ENCODE results near the gene ZBTB18.
"Not testable (repeated sequence)": the region's sequence is repeated elsewhere in the genome, so short reads cannot be mapped to it uniquely, and the experiment has no call there.

ZBTB18 gene

GRCh38 chr1:244050835-244051444 is at the start of gene ZBTB18:
ZBTB18 (plus strand) TSS chr1:244051283; CDS start chr1:244051432, 149 bp downstream.
- DNase-seq, result no peak

DNA sequence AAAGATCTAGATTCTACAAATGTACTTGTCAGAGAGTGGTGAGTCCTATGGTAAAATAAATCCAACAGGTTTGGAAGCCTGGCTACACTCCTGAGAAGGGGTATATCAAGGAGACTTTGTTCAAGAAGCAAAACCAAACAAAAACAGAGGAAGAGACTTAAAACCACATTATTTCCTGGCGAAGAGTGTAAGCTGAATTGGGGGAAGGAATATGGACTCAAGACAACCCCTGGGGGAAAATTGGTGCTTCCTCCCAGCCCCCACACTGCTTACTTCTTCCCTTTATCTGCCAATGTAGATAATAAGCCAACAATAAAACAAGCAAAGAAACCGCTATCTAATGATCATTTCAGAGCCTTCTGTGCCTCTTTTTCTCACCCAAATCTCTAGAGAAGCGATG is 48.4 kb upstream of the ZBTB18 start:
- DNase-seq, result no peak

DNA sequence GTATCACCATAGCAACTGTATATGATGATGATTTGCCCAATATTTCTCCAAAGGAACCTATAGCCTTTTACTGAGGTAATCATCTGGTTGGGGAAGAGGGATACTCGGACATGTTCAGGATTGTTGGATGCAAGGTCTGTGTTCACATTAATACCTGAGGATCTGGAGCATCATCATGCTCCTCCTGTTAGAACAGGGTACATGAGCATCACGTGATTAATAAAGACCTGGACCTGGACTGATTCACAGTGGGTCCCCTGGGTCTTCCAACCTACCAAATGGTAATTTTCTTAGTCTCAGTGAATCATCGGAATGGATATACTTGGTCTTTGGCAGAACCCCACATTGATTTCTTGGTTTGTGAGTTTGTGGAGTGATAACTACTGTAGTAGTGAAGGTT is 45.6 kb upstream of the ZBTB18 start:
- no peak for DNase-seq

- no peak for DNase-seq
These were observed 44.6 kb upstream of the ZBTB18 start for GRCh38 chr1:244006381-244006901.

- DNase-seq, result no peak
These were observed 44.1 kb upstream of the ZBTB18 start for GRCh38 chr1:244006961-244007360.

DNA sequence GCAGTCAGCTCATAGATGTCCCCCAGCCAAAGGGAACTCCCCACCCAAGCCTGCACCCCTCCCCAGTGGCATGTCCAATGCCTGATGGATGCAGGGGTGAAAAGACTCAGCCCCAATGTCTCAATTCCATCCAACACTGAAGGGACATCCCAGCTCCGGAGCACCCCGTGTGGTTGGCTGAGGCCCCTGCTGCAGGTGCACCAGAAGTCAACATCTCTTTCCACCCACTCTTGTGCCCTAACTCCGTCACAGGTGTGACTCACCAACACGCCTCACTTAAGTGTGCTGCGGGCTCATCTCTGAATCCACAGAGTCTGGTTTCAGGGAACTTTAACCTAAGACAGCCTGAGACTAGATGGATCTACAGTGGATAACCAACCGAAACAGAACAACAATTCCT is 40.9 kb upstream of the ZBTB18 start:
- DNase-seq, result peak in 2 of 4 experiments; percentile 1 to 18

DNA sequence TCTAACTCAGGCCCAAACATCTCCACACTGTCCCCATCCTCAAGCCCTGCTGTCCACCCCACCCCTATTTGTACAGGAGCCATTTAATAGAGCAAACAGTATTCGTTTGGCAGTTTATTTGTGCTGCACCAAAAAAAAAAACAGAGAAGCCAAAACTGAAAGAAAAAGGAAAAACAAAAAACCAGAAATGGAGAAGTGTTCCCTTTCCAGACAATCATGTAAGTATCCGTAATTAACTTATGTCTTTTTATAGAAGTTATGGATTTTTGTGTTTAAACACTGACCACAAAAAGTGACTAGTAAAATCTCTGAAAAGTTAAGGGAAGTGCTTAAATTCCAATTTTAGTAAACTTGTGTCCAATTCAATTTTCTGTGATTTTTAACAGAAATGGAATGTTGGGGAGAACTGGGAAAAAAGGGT is 40.4 kb upstream of the ZBTB18 start:
- no peak for DNase-seq

DNA sequence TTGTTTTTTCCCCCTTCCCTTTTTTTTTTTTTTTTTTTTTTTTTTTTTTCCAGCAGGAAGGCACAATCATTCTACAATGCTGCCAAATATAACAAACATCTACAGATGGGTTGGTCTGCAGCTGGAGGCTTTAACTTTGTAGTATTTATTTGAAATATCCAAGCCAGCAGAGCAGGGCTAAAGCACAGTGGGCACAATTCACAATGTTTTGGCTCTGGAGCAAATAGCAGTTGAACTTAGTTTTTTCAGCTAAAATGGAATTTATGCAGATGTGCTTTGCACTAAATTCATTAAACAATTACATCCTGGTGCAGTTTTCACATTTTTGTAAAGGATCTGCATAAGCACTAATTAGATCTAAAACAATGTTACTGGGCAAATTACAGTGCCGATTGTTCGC is 39.8 kb upstream of the ZBTB18 start:
- DNase-seq, result no peak

GRCh38 chr1:244011786-244012185 is 39.3 kb upstream of the ZBTB18 start:
- no peak for DNase-seq

DNA sequence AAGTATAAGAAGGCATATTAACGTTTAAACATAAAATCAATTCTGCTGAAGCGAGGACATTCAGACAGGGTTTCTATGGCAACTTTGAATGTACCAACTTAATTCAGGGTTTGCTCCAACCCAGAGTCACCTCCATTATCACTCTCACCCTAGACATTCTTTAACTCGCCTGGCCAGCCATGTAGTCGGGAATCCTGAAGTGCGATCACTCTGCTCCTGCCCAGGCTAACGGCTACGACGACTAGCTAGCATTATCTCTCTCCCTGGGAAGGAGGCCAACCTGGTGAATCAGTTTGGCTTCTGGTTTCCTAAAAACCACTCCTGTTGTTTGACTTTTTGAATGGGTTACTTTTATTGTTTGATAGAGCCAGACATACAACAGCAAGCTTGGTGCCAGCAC is 38.9 kb upstream of the ZBTB18 start:
- no peak for DNase-seq

DNA sequence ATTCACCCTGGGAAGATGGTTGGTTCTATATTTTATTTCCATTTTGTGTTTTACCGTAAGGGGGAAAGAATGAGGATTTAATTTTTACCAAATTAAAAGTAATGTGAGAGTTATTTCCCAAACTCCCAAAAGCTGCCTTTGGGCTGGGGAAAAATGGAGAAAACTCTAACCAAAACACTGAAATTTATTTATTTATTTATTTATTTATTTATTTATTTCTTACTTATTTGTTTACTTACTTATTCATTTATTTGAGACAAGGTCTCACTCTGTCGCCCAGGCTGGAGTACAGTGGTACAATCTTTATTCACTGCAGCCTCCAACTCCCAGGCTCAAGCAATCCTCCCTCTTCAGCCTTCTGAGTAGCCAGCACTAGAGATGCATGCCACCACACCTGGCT is 38.0 kb upstream of the ZBTB18 start:
- no peak for DNase-seq

GRCh38 chr1:244014862-244015261 is 36.2 kb upstream of the ZBTB18 start:
- not testable (repeated sequence) for DNase-seq

GRCh38 chr1:244019982-244020485 is 31.0 kb upstream of the ZBTB18 start:
- DNase-seq, result no peak

DNA sequence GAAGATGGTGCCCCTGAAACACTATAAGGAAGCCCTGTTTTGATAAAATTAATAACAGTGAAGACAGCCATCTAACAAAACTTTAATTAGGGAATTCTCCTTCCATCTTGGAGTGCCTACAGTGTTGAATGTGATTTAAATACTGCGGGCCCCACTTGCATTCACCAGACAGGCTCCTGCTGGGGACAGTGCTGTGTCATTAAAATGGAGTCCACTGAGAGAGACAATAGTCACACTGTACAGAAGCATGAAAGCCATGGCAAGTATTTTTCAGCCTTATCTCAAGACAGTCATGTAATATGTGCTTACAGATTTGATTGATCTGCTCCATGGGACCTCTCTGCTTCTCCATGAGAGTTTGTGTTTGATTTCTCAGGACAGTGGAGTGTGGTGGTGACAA is 29.7 kb upstream of the ZBTB18 start:
- DNase-seq, result no peak

- no peak for DNase-seq
These were observed 28.8 kb upstream of the ZBTB18 start for GRCh38 chr1:244022311-244022710.

- DNase-seq, result no peak
These were observed 28.1 kb upstream of the ZBTB18 start for GRCh38 chr1:244022864-244023440.

GRCh38 chr1:244027491-244028145 is 23.5 kb upstream of the ZBTB18 start:
- no peak for DNase-seq

DNA sequence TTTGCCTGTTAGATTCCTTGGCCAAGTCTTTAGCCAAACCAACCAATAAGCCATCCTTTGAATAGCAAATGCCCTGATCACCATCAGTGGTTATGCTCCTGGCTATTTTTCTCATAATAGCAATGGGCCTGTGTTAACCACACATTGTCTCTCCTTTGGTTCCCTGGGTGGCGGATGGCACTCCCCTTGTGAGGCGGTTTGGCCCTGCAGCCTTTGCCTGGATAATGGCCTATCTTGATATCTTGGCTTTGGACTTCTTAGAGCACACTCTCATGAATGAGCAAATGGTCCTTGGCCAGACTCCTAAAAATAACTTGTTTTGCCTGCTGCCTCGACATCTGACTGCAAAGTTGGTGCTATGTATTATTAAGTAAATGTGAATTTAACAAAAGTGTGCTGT is 22.4 kb upstream of the ZBTB18 start:
- DNase-seq, result no peak

DNA sequence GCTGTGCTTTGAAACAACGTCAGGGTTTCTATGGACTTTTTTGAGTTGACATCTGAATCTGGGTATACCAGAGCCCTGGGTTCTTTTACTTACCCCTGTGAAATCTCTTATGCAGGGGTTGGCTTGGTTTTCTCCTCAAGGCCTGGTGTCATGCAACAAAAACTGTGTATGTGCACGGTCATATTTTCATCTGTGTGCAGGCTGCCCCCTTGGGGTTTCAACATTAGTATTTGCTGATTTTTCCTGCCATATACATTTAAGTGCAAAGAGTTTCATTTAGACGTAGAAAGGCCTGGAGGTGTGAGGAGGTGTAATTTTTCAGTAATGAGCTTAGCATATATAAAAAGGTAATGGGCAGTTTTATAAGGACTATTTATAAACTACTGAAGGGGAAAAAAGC is 22.0 kb upstream of the ZBTB18 start:
- no peak for DNase-seq

DNA sequence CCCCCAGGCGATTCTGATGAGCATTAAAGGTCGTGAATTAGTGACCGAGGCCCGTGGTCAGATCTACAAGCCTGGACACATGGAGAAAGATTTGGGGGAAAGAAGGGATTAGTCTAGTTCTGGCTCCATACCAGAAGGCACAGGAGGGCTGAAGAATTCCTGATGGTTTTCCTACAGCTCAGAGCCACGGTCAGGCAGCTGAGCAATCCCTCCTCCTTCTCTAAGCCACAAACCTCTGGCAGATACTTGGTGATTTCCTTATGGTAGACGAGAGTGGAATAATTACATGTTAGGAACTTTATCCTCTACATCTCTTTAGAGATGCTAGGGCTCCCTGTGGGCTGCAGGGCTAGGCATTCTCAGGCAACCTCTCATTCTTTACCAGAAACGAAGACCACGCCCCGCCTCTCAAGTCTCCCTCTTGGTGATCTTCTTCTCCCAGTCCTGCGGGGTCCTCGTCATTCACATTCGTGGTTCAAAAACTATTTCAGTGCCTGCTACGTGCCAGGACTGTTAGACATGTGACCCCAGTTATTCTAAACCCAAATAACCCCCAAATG is 20.5 kb upstream of the ZBTB18 start:
- no peak for DNase-seq

GRCh38 chr1:244035358-244035757 is 15.7 kb upstream of the ZBTB18 start:
- no peak for DNase-seq

DNA sequence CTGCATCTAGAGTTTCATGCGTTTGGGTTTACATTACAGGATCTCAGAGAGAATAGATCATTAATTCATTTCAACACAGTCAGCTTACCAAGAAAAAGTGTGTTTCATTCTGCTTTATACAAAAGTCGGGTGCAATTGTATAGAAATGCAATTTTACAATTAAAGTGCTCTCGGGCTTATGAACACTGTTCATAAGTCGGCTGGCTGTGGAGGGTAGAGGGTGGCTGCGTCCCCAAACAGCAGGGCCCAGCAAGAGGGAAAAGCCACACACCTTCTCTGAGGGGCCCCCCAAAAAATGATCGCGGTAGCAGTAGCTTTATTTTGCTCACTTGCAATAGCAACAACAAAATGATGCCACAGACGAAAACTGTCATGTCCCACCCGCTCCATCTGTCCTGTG is 13.8 kb upstream of the ZBTB18 start:
- DNase-seq, result no peak

GRCh38 chr1:244041466-244042120 is 9.5 kb upstream of the ZBTB18 start:
- no peak for DNase-seq
